HG02763 (cell line): ENCODE data around the gene PTPRCAP.
"Not testable (repeated sequence)": the region's sequence is repeated elsewhere in the genome, so short reads cannot be mapped to it uniquely, and the experiment has no call there.

Source experiments
- ATAC-seq: cut with Tn5 transposase; IDR thresholded peaks from one replicate; pipeline ENCODE4 v1.9.1; 2021; ENCODE audit warnings: mild to moderate bottlenecking, moderate library complexity; ENCODE audit not compliant: unreplicated experiment

Gene PTPRCAP

GRCh38 chr11:67410984-67411784, 26.3 kb downstream of the PTPRCAP start:
- no peak for ATAC-seq

- ATAC-seq = no peak
These were observed 27.1 kb downstream of the PTPRCAP start for GRCh38 chr11:67410369-67410831.

GRCh38 chr11:67409781-67410368, 27.6 kb downstream of the PTPRCAP start:
- no peak for ATAC-seq

- ATAC-seq = peak; percentile 36
These were observed 28.2 kb downstream of the PTPRCAP start for GRCh38 chr11:67409261-67409666.

GRCh38 chr11:67408437-67409200, 28.9 kb downstream of the PTPRCAP start:
- no peak for ATAC-seq

GRCh38 chr11:67407688-67408163, 29.8 kb downstream of the PTPRCAP start:
- ATAC-seq = no peak

GRCh38 chr11:67406969-67407687, 30.4 kb downstream of the PTPRCAP start:
- no peak for ATAC-seq

- ATAC-seq = no peak
These were observed 31.0 kb downstream of the PTPRCAP start for GRCh38 chr11:67406420-67406968.

GRCh38 chr11:67405688-67406339, 31.7 kb downstream of the PTPRCAP start:
- no peak for ATAC-seq

- no peak for ATAC-seq
These were observed 32.3 kb downstream of the PTPRCAP start for GRCh38 chr11:67405196-67405567.

GRCh38 chr11:67404515-67405195, 32.8 kb downstream of the PTPRCAP start:
- ATAC-seq = no peak

- not testable (repeated sequence) for ATAC-seq
These were observed 34.4 kb downstream of the PTPRCAP start for GRCh38 chr11:67403085-67403484.

GRCh38 chr11:67402192-67402839, 35.2 kb downstream of the PTPRCAP start:
- ATAC-seq = not testable (repeated sequence)

GRCh38 chr11:67401495-67402191, 35.8 kb downstream of the PTPRCAP start, which contains the start of gene PPP1CA:
Gene PPP1CA (minus strand): TSS chr11:67401858. CDS start chr11:67401782, 76 bp downstream.
- peak; percentile 67 for ATAC-seq

- peak; percentile 8 for ATAC-seq
These were observed 36.5 kb downstream of the PTPRCAP start for GRCh38 chr11:67400942-67401494.

- no peak for ATAC-seq
These were observed 37.1 kb downstream of the PTPRCAP start for GRCh38 chr11:67400251-67400941.
